Stimulated activated CD4-positive, alpha-beta T cell treated with anti-CD3 and anti-CD28 coated beads, Interleukin-15, amount 100 ng/mL, for 1 hour (primary cell): ENCODE results near the gene LPCAT2.
A peak's percentile ranks its signal among the peaks of the same experiment; 100 is the strongest.

Experiments used
- DNase-seq, 2 donors: peaks; one replicate each; pipeline ENCODE4 v3.0.0-alpha.2; 2020; ENCODE audit warnings: low read depth in 1 of 2, low spot score in 1 of 2

LPCAT2 gene

GRCh38 chr16:55508941-55509931 lies at the start of gene LPCAT2:
Gene LPCAT2 (plus strand): TSS chr16:55509072. CDS start chr16:55509182, 110 bp downstream.
- DNase-seq = peak in 1 of 2 donors; percentile 15

DNA sequence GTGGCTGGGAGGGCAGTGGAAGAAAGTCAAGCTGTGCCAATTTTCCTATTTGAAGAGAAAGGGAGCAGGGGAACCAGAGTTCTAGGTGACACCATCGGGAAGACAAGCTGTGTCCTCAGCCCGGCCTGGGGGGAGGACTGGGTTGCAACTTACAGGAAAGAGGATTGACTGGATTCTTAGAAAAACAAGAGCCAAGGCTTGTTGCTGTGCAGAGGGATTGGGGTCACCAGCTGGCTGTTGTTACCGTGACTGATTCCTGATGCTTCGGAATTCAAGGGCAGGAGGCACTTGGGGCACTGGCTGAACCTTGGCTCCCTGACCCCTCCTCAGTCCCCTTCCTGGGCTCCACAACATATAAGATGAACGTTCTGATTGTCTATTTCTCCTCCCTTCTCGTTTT lies 46.6 kb upstream of the LPCAT2 start:
- DNase-seq = no peak

DNA sequence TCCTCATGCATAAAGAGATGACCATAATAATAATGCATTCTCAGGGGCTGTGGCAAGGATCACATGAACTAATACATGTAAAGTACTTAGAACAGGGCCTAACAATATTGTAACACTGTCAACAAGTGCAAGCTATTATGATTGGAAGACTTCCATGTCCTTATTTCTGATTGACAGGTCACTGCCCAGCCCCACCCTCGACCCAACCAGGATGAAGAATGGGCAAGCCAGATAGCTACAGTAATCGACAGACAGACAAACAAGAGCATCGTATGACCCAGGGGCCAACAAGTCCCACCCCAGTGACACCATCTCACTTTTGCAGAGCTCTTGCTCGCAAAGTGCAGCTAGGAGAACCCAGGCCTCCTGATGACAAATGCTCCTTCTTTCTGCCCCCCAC lies 44.5 kb upstream of the LPCAT2 start:
- no peak for DNase-seq

- DNase-seq = peak; percentile 54 to 74
Observed at GRCh38 chr16:55465077-55465896, 43.6 kb upstream of the LPCAT2 start.

DNA sequence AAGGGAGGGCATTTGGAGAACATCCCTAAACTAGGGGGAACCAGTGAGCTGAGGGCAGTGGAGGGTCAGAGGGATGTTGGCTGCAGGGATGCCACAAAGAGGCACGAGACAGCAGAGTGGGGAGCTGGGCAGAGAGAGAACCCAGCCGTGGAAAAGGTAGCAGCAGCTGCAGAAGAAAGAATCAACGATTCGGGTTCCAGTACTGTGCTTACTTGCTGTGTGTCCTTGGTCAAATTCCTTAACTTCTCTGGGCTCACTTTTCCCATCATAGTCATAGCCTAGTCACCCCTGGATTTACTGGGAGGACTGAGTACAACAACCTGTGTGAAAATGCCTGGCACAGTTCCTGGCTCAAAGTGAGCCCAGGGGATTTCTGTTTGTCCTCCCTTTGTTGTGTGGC lies 42.7 kb upstream of the LPCAT2 start:
- no peak for DNase-seq

DNA sequence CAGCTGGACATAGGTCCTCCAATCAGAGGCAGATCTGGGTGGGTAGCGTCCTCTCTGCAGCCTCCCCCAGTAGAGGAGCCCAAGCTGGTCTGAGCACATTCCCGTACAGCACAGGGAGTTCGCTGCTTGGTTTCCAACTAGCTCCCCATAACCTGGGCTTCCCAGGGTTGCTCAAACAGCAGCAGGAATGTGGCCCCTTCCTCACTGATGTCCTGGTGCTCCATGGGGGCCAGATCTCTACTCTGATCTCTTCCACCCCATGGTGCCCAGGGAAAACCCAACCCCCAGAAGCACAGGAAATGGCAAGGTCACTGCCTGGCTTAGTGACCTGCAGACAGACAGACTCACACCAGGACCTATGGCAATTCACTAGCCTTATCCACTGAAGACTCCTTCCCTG lies 41.0 kb upstream of the LPCAT2 start:
- no peak for DNase-seq

DNA sequence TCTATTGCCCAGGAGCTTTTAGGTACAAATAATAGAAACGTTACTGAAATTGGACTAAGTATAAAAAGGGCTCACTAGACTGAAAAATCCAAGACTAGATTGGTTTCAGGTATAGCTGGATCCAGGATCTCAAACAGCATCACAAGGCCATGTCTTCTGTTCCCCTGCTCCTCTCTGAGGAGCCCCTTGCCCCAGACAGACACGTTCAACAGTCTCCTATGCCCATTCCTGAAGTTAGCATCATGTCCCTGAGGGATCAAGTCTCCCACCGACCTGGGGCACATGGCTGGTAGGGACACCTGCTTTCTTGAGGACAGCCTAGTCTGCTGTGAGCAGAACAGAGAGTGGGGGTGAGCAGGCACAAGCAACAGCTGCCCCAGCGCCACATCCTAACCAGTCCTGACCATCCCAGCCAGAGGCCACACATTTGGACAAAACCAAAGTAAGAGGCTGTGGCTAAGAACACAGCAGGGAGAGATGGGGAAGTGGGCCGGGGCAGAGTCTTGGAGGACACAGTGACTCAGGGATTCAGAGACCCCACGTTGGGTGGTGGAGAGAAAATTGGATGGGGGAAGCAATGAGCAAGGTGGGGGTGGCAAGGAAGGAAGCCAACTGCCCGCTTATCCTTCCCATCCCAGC lies 40.4 kb upstream of the LPCAT2 start:
- no peak for DNase-seq

DNA sequence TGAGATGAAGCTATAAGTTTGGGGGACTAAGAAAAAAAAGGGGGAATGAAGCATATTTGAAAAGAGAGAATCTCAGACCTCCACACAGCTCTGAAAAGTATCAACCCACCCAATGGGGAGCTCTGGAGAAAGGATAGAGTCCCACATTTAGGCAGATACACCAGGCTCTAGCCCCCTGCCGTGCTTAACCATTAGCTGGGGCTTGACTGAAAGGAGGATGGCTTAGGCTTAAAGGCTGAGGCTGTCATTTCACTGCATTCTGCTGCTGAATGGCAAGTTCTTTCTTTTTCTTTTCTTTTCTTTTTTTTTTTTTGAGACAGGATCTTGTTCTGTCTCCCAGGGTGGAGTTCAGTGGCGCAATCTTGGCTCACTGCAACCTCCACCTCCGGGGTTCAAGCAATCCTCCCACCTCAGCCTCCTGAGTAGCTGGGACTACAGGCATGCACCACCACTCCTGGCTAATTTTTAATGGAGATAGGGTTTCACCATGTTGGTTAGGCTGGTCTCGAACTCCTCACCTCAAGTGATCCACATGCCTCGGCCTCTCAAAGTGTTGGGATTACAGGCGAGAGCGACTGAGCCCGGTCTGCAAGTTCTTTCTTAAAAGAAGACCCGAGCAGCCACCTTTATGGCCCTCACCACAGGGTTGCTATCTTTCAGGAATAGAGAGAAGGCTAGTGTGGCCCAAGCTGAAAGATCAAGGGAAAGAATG lies 38.9 kb upstream of the LPCAT2 start:
- no peak for DNase-seq

DNA sequence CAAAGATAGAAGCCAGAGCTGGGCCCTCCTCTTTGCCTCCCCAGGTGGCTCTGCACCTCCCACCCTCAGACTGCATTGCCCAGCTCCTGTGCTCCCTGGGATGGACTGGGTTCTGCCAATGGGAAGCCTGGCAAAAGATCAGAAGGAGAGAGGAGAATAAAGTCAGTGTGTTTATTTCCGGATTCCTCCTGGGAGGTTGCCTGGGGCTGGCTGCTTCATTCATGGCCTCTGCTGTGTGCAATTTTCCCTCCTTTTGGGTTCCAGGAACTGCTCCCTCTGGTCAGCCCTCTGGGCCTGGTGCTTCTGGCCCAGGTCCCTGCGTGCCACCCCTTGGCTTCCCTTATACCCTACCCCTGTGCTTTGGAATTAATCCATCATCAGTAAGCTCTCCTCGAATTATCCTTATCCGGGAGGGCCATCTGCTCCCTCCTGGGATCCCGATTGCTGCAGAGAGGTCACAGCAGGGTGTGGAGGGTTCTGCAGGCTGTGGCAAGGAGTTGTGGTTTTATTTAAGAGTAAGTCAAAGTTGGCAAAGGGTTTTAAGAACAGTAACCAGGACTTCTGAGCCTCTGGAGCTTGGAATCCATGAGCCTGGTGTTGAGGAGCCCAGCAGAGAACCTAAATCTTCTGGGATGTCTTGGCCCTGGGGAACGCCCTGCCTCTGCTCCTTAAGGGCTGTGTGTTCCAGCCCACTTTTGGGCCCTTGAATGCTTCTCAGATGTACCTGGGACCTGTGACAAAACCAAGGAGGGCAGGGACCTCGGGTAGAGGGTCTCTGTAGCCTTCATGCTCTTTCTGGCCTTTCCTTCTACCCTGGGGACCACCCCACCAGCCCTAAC lies 38.1 kb upstream of the LPCAT2 start:
- no peak for DNase-seq

DNA sequence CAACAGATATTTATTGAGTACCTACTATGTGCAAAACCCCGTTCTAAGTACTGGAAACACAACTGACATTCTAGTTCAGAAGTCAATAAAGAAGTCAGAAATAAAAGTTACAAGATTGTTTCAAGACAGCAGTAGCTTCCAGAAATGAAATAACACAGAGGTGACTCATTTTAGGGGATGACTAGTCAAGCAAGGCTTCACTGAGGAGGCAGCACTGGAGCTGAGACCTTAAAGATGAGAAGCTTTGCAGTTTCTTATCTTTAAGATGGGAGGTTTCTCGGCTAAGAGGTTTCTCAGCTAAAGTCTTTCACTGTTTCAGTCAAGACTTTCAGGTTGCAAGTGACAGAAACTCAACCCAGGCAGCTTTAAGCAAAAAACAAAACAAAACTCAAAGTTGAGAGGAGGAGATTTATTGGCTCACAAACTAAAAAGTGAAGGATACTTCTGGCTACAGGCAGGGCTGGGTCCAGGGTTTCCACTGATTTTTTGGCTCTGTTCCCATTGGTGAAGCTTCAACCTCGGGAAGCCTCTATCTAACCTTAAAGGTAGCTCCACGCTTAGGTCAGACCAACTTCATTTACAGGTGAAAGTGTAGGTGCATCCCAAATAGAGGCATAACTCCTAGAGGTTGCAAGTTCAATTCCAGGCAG lies 37.3 kb upstream of the LPCAT2 start:
- no peak for DNase-seq

GRCh38 chr16:55473587-55473986 lies 35.3 kb upstream of the LPCAT2 start:
- no peak for DNase-seq

- DNase-seq = no peak
Observed at GRCh38 chr16:55474821-55475220, 34.1 kb upstream of the LPCAT2 start.

DNA sequence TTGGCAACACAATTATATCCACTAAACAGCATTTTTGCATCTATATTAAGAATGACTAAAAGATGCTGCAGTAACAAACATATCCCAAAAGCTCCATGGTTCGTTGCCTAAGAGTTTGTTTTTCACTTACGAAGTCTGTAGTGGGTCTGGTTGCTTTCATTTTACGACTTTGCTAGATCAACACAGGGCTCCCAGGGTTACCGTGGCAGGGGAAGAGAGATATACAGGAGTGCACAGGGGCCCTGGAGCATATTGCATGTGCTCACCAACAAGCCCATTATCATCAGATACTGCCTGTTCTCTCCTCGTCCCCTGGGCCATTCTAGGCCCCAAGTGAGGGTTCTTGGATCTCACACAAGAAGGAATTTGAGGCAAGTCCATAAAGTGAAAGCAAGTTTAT lies 33.0 kb upstream of the LPCAT2 start:
- DNase-seq = no peak

DNA sequence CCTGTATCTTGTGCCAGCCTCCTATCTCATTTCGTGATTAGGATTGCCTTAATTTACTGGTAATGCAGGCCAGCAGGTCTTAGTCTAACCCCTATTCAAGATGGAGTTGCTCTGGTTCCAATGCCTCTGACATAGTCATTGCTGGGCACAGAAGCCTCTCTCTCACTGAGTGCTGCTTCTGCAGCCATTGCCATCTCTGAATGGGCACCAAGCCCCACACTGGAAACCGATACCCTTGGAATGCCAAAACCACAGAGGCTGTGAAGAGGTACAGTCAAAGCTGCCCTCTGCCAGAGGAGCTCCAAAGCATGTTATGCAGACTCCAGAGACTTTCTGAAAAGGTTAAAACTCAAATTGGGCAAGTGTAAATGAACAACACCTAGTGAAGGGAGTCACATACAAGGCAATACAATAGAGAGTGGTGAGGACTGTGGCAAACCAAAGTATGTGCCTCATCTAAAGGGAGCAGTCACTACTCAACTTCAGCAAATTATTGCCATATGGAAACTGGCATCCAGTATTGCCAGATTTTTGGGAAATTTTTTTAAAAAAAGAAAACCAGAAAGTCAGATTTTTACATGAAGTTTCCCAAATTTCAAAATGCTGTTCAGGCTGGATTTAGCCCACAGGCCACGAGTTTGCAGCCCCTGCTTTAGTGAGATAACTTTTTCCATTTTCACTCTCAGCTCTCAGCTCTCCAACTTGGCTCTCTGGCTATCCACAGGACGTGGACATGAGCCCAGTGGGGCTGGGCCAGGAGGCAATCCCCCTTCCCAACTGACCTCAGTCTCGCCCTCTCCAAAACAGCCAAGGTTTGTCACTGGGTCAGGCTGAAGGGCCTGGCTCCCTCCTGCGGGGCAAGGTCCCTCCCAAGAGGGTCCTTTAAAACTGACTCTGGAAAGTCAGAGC lies 32.0 kb upstream of the LPCAT2 start:
- no peak for DNase-seq

DNA sequence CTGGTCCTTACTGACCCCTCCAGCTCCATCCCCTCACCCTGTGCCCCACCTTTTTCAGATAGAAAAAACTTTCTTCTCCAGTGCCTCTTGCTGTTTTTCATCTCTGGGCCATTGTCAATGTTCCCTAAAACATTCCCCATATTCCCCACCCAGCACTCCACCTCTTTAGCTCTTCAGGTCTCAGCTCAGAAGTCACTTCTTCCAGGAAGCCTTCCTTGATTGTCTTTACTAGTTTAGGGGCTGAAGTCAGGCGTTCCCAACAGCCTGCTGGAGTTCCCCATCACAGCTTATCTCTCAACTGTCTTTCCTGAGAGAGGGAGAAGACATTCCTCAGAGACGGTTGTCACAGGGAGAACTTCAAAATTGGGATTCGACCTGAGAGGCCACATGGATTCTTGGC lies 31.1 kb upstream of the LPCAT2 start:
- DNase-seq = no peak

DNA sequence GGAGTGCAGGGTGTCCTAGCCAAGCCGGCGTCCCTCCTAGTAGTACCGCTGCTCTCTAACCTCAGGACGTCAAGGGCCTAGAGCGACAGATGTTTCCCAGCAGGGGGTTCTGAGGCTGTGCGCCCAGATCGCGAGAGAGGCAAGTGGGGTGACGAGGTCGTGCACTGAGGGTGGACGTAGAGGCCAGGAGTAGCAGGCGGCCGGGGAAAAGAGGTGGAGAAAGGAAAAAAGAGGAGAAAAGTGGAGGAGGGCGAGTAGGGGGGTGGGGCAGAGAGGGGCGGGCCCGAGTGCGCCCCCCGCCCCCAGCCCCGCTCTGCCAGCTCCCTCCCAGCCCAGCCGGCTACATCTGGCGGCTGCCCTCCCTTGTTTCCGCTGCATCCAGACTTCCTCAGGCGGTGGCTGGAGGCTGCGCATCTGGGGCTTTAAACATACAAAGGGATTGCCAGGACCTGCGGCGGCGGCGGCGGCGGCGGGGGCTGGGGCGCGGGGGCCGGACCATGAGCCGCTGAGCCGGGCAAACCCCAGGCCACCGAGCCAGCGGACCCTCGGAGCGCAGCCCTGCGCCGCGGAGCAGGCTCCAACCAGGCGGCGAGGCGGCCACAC lies 29.9 kb upstream of the LPCAT2 start, which contains the start of gene MMP2:
MMP2 (plus strand) TSS at position 372 of the 603 bp plus-strand sequence. CDS start 282 bp downstream, outside the sequence.
- DNase-seq = no peak

DNA sequence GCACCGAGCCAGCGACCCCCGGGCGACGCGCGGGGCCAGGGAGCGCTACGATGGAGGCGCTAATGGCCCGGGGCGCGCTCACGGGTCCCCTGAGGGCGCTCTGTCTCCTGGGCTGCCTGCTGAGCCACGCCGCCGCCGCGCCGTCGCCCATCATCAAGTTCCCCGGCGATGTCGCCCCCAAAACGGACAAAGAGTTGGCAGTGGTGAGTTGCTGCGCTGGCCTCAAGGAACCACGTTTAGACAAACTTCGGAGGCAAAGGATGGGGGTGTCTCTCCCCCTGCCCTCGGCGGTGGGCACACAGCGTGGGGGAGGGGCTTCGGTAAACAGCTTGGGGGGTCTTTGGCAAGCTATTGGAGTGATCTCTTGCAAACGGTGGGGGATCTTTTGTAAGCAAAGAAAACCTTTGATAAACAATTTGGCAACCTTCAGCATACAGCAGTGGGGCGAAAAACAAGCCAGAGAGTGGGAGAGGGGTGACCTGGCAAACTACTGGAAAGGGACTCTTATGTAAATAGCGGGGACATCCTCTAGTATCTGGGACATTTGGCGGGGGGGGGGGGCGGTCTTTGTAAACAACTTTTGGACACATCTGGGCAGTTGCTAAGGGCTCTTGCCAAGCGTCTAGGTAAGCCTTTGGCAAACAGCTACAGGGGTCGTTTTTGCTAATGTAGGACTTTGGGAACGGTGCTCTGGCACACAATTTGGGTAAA lies 29.3 kb upstream of the LPCAT2 start:
- no peak for DNase-seq
